Gastroesophageal sphincter (tissue), 3 donors: ENCODE data around the gene AKAP6.

ENCODE experiments used
- CTCF ChIP-seq, 4 experiments: fragments of 200-600 bp in 2 of 4; fragments of 450-650 bp in 2 of 4; sonication (generic) in 1 of 4; IDR thresholded peaks; one replicate each; pipeline ENCODE4 v1.5.1; 2017 to 2019; ENCODE audit warnings: antibody characterized with exemption in 4 of 4, mild to moderate bottlenecking in 2 of 4, moderate library complexity in 2 of 4
- EP300 ChIP-seq: sonication (generic); formaldehyde crosslinking; IDR thresholded peaks from one replicate; pipeline ENCODE4 v1.6.1; 2017; ENCODE audit warnings: antibody characterized with exemption, mild to moderate bottlenecking
- POLR2A ChIP-seq, 2 donors: fragments of 450-650 bp; IDR thresholded peaks; one replicate each; pipeline ENCODE4 v1.6.1; 2017; ENCODE audit warnings: antibody characterized with exemption in 2 of 2, mild to moderate bottlenecking in 2 of 2, moderate library complexity in 1 of 2
- POLR2AphosphoS5 ChIP-seq: sonication (generic); formaldehyde crosslinking; IDR thresholded peaks from one replicate; pipeline ENCODE4 v1.6.1; 2017; ENCODE audit warnings: antibody characterized with exemption

GRCh38 chr14:32710731-32711680, 381.9 kb downstream of the AKAP6 start:
- peak; percentile 27 to 59 (median 56) for TF ChIP-seq CTCF (IDR thresholded peaks at IDR 0.05)
- no peak for TF ChIP-seq POLR2A (IDR thresholded peaks at IDR 0.05)
- no peak for TF ChIP-seq EP300
- no peak for TF ChIP-seq POLR2AphosphoS5
